ENCODE measurements around the gene TET3.

TET3 gene

GRCh38 chr2:74007121-74007520 is 22.4 kb downstream of the TET3 start:
- no peak for DNase-seq

- DNase-seq = no peak
Observed at GRCh38 chr2:74007711-74008110, 23.0 kb downstream of the TET3 start.

- no peak for DNase-seq
Observed at GRCh38 chr2:74008761-74009395, 24.2 kb downstream of the TET3 start.

GRCh38 chr2:74009577-74009976 is 24.9 kb downstream of the TET3 start:
- DNase-seq = no peak

GRCh38 chr2:74010087-74010541 is 25.4 kb downstream of the TET3 start:
- no peak for DNase-seq

- DNase-seq = no peak
Observed at GRCh38 chr2:74011246-74011645, 26.5 kb downstream of the TET3 start.

GRCh38 chr2:74014813-74015212 is 30.1 kb downstream of the TET3 start:
- no peak for DNase-seq

- DNase-seq = no peak
Observed at GRCh38 chr2:74017223-74017622, 32.5 kb downstream of the TET3 start.

GRCh38 chr2:74019516-74019915 is 34.8 kb downstream of the TET3 start:
- DNase-seq = no peak

- no peak for DNase-seq
Observed at GRCh38 chr2:74020702-74021406, 36.1 kb downstream of the TET3 start.

- DNase-seq = no peak
Observed at GRCh38 chr2:74021407-74021755, 36.7 kb downstream of the TET3 start.

GRCh38 chr2:74024216-74024615 is 39.5 kb downstream of the TET3 start:
- DNase-seq = no peak

GRCh38 chr2:74025971-74026612 is 41.4 kb downstream of the TET3 start:
- peak in 1 of 2 donors; percentile 13 for DNase-seq

GRCh38 chr2:74026687-74027241 is 42.1 kb downstream of the TET3 start:
- no peak for DNase-seq

GRCh38 chr2:74027496-74027895 is 42.8 kb downstream of the TET3 start:
- DNase-seq = no peak

GRCh38 chr2:74028290-74028689 is 43.6 kb downstream of the TET3 start:
- DNase-seq = no peak

- no peak for DNase-seq
Observed at GRCh38 chr2:74028741-74029140, 44.0 kb downstream of the TET3 start.

GRCh38 chr2:74029714-74030397 is 45.1 kb downstream of the TET3 start:
- no peak for DNase-seq

- no peak for DNase-seq
Observed at GRCh38 chr2:74031221-74031620, 46.5 kb downstream of the TET3 start.

- DNase-seq = no peak
Observed at GRCh38 chr2:74031959-74032287, 47.2 kb downstream of the TET3 start.

- no peak for DNase-seq
Observed at GRCh38 chr2:74033375-74033774, 48.7 kb downstream of the TET3 start.

Data from CD4-positive, alpha-beta T cell treated with Interferon alpha-2 for 1 hour (primary cell).